Activated CD4-positive, alpha-beta T cell treated with anti-CD3 and anti-CD28 coated beads, Interleukin-2, amount 50 U/mL, for 24 hours (primary cell): ENCODE data around the gene TEX38.
A peak's percentile ranks its signal among the peaks of the same experiment; 100 is the strongest.
"Not testable (repeated sequence)": the region's sequence is repeated elsewhere in the genome, so short reads cannot be mapped to it uniquely, and the experiment has no call there.

Source experiments
- DNase-seq, 2 donors: peaks; one replicate each; pipeline ENCODE4 v3.0.0-alpha.2; 2020; ENCODE audit warnings: low read depth in 1 of 2, low spot score in 1 of 2

TEX38 gene

DNA sequence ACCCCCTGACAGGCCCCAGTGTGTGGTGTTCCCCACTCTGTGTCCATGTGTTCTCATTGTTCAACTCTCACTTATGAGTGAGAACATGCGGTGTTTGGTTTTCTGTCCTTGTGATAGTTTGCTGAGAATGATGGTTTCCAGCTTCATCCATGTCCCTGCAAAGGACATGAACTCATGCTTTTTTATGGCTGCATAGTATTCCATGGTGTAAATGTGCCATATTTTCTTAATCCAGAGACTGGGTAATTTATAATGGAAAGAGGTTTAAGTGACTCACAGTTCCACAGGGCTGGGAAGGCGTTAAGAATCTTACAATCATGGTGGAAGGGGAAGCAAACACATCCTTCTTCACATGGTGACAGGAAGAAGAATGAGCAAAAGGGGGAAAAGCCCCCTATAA, 17.0 kb upstream of the TEX38 start:
- DNase-seq = not testable (repeated sequence)

DNA sequence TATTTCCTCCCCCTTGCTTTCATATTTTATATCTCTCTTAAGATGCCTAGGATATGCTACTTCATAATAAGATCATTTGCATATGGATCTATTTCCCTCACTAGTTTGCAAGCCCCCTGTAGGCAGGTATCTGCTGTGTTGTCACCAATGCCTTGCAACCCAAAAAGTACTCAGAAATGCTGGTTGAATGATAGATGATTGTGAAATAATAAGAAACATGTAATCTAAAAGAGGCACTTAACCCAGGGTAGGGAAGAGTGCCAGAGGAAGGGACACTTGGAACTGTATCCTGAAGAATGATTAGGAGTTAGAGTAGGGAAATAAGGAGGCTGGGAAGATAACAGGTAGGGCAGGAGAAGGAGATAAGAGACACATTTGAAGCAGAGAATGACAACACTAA, 15.8 kb upstream of the TEX38 start:
- no peak for DNase-seq

DNA sequence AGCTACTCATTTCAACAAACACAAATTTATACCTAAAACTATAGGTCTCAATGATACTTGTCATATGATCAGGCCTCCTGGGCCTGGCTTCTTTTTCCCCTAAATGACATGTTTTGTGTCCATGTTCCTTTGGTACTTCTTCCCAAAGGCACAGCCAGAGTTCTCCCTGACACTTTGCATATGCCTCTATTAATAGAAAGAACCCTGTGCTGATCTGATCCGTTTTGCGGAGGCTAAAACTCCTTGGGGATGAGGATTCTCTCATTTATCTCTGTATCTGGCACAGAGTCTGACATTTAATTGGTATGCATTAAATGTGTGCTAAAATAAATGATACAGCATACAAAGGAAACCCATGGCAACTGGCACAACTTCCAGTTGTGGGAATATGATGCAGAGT, 15.0 kb upstream of the TEX38 start:
- no peak for DNase-seq

DNA sequence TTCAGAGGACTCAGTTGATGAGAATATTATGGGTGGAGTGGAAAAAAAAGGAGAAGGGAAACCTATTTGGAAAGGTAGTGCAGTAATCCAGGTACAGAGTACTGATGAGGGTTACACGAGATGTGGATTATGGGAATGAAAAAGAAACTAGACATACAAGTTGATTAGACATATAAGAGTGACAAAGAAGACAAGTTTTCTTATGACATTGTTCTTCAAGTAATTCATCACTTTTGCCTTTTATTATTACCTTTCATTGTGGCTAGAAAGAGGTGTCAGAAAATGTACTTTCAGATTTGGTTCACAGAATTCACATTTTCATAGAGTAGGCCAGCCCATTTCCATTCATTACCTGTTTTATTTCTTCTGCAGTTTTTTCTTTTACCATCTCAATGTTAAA, 13.9 kb upstream of the TEX38 start:
- no peak for DNase-seq

DNA sequence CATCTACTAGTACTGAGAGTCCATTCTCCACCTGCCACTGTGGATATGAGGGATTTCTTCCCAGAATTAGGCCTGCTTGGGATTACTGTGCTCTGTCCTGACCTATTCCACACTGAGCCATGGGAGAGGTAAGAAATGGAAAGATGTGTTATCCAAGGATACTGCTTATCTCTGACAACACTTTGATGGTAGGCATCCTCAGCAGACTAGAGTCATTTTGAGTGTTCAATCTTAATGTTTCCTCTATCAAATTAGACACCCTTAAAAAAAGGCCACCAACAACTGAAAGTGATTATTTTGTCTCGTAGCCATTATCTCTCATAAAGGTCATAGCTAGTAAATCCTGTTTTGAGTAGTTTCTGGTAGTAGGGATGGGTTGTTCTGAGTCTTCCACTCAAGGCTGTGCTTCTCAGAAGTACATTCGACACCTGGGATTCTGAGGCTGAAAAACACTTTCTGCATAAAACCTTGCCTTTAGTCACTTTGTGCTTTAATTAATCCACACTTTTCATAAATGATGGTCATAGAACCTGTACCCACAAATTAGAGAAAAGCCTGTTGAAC, 12.3 kb upstream of the TEX38 start:
- no peak for DNase-seq

DNA sequence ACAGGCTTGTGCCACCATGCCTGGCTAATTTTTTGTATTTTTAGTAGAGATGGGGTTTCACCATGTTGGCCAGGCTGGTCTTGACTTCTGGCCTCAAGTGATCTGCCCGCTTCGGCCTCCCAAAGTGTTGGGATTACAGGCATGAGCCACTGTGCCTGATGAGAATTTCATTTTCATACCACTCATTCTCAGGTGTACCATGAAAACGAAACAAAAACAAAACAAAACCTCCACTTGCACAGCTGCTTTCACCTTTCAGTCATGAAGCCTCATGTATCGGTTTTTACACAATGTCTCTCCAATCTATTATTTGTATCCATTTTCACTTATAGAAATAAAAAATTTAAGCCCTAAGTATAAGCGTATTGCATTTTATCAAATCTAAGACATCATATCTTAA, 11.5 kb upstream of the TEX38 start:
- not testable (repeated sequence) for DNase-seq

DNA sequence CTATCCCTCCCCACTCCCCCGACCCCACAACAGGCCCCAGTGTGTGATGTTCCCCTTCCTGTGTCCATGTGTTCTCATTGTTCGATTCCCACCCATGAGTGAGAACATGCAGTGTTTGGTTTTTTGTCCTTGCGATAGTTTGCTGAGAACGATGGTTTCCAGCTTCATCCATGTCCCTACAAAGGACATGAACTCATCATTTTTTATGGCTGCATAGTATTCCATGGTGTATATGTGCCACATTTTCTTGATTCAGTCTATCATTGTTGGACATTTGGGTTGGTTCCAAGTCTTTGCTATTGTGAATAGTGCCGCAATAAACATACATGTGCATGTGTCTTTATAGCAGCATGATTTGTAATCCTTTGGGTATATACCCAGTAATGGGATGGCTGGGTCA, 8.7 kb upstream of the TEX38 start:
- DNase-seq = not testable (repeated sequence)

DNA sequence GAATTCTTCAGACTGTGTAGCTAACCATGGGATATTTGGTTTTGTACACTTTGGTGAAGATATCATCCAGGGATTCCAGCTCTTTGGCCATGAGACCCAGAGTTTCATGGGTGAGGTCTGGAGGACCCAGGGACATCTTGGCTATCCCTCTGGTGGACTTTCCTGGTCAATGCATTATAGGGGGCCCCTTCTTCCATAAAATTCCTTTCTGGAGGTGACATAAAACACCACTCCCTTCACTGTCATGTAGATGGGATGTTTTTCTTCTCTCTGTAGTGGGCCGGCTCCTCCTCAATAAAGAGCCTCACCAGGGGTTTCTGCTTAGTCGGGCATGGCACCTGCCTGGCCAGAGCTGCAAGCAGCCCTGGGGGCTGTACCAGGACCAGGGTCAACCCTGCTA, 5.7 kb upstream of the TEX38 start:
- no peak for DNase-seq

DNA sequence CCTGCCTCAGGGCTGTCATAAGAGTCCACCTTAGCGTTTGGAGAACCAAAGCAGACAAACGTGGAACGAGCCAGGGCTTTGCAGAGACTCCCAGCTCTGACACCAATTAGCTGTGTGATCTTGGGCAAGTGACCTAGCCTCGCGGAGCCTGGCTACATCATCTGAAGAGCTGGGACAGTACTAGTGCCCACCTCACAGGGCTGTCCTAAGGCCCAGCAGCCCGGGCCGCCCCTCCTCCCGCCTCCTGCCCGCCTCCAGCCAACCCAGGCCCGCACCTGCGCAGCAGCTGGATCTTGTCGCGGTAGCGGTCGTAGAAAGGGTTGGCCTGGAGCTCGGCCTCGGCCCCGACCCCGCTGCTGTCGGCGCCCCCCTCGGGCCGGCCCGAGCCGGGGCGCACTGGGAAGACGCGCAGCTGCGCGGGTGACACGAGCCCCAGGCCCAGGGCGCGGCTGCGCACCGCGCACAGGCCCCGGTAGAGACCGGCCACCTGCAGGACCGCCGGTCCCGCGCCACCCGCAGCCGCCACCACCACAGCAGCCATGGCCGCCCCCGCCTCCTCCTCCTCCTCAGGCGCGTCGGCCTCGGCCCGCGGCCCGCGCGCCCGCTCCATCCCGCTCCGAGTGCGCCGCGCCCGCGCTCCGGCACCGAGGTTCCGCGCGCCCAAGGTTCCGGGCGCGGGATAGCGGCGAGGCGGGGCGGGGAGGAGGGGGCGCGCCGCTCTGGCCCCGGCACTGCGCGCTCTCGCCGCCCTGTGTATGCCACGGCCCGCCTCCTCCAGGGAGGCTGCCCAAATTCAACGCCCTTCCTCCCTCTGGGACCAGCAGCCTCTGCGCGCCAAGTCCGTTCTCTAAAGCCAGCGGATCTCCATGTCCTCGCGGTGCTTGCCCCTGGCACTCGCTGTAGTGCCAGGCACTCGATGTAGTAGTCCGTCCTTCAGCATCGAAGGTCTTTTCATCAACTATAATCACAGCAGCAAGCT, 3.6 kb upstream of the TEX38 start, which contains the start of gene ATPAF1:
TSS of gene ATPAF1 (minus strand) at position 583 of the 979 bp plus-strand sequence. CDS start at position 541, 42 bp downstream.
- peak; percentile 45 to 58 for DNase-seq

DNA sequence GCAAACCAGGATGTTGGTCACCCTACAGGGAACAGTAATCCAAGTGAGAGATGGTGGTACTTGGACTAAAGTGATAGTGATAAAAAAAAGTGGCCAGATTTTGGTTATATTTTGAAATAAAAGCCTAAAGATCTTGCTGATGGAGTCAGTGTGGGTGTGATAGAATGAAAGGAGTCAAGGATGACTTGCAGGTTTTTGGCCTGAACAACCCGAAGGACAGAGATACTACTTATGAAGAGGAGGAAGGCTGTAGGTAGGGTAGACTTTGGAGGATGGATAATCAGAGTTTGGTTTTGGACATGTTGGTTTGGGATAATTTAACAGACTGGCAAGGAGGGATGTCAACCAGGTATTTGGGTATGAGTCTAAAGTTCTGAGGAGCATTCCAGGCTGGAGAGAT, 1.5 kb upstream of the TEX38 start:
- no peak for DNase-seq

DNA sequence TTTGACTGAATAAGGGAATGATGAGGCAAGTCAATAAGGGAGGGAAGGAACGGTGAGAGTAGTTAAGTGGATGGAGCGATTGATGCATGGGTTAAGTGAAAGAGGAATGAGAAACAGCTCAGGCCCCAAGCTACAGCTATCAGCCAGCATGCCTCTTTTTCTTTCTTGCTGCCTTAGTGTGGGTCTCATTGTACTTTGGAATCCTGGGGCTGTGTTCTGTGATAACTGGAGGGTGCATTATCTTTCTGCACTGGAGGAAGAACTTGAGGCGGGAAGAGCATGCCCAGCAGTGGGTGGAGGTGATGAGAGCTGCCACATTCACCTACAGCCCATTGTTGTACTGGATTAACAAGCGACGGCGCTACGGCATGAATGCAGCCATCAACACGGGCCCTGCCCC, 1.0 kb downstream of the TEX38 start:
- DNase-seq = no peak

DNA sequence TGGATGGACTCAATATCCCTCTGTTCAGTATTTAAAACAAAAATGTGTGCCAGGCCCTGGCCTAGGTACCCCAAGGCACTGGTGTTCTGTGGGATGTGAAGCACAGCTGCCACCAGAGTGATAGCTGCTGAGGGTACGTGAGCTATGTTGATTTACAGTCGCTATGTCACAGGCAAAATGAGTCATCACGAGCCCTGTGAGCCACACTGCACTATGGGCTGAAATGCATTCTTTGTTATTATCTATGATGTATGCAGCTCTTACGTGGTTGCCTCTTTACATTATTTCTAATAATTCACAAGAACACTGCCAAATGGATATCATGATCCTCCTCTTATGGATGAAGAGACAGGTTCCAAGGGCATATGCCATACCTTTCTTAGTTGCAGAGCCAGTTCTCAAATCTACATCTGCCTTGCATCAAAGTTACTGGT, 2.1 kb downstream of the TEX38 start:
- DNase-seq = no peak

DNA sequence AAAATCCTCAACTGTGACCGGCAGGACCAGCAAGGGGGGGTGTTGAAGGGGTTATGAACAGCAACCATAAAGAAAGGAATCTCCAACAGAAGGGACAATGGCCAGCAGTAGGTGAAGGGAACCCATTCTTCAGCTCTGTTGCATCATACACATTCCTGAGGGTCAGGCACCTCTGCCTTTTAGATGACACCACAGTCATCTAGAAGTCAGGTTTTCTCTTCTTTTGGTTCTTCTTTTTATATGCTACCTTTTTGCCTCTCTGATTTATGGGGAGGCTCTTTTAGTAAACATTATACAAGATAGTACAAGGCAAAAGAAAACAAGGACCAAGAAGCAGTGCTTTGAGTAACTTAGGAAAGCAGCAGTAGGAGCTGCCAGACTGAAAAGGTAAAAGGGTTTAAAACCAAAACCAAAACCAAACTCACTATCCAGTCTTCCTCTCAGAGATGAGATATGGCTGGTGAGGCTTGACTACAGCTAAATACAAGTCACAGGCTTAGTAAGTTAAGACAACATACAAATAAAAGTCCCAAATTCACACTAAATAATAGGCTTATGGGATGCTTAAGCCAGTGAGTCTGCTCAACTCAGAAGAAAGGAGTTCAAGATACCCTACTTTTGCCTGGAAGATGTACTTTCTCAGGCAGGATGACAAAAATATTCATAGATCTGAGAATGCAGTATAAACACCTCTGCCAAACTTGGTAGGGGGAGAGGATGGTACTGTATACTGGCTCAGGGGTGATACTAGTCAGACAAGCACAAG, 4.1 kb downstream of the TEX38 start:
- DNase-seq = no peak

DNA sequence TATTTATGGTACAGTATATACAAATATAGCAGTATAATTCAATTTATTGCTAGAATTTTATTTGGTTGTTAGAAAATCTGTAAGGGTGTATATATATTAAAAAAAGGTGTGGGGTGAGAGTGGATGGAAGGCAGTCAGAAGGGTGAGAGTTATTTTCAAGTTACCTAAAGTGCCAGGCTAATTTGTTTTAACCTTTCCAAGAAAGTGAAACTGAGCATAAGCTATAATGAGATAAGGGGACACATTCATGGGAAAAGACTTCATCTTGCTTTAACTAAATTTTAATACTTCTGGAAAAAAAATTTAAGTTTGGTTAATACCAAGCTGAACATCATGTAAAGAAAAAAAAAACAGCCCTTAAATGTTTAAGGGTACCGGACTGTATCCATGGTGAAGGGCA, 4.9 kb downstream of the TEX38 start:
- no peak for DNase-seq

DNA sequence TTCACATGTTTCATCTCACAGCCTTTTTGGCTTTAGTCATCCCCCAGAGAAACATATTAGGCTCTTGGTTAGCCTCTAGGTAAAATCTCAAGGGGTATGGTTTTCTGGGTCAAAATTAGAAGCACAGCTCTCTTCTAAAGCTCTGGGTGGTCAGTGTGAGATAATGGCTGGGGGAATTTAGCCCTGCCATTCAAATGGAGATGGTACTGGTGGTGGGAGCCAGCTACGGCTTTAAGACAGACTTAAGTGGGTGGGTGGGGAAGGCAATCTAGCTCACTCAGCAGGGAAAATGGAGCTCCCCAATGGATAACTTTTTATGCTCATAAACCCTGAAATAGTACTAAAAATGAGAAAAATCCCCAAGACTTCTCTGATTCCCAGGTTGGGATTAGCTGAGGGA, 5.7 kb downstream of the TEX38 start:
- DNase-seq = no peak

DNA sequence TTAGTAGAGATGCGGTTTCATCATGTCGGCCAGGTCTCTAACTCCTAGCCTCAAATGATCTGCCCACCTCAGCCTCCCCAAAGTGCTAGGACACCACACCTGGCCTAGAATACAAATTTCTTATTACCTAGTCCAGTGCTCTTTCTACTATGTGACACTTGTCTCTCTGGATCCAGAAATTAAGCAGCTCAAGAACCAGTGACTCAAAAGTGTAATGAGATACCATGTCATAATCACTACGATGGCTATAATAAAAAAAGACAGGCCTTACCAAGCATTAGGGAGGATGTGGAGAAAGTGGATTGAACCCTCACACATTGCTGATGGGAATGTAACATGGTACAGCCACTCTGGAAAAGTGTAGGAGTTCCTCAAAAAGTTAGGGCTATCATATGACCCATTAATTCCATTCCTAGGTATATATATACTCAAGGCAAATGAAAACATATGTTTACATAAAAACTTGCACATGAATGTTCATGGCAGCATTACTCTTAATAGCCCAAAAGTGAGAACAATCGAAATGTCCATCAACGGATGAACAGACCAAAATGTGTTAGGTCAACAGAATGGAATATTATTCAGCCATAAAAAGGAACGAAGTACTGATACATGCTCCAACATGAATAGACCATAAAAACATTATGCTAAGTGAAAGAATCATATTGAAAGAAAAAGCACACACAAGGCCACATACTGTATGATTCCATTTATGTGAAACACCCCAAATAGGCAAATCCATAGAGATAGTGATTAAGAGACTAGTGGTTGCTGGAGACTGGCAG, 8.3 kb downstream of the TEX38 start:
- no peak for DNase-seq

DNA sequence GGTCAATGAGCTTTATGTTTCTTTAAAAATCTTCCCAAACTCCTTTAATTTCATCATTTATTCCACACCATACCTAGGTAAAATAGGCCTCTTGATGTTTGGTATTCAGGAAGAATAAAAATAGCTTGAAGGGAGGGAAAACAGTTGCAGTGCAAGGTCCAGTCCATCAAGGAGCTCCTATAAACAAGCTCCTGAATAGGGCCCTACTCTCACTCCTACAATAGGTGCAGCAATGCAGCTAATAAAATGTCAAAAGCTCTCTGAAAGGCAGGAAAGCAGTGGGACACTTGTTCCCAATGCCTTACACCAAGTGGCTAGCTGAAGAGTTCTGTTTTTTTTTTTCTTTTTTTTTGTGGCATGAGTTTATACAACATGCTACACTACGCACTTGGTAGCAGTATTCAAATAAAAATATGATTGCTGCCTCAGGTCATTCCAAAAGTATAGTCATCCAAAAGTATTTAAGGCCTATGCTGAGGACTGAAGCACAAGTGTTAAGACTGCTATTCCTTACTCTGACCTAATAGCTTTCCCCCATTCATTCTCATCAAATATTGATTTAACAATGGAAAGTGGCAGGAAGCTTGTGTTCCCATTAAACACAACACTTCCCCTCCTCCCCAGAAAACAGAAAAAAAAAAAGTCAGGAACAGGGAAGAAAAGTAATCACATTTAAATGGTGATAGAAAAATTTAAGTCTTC, 9.8 kb downstream of the TEX38 start:
- no peak for DNase-seq

DNA sequence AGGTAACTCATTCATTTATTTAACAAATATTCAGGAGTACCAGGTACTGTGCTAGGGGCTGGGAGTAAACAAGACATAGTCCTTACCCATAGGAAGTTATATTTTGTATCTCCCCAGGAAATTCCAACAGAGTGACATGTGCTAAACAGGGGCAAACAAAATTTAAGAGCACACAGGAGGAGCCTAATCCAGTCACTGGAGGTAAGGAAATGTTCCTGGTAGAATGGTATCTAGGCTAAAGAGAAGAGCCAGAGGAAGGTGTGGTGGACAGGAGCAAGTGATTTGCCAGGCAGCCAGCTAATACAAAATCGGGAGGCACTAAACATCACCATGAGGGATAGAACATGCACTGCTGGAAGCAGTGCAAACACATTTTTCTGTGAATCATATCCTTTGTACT, 10.4 kb downstream of the TEX38 start:
- DNase-seq = no peak

DNA sequence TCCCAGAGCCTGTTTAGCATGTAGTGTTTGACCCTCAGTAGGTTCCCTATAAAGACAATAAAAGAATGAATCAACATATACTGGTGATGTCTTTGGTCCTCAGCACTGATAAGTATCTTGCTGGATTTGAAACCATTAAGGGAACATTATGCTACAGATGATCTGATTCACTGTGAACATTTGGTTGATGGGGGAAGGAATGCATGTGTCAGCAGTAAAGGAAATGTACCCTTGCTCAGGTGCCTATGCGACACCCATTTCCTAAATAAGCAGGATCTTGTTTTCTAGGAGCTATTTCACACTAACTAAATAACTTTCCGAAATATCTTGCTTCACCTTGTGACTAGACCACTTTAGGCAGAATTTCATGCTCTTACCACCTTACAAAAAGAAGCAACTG, 13.0 kb downstream of the TEX38 start:
- DNase-seq = no peak

DNA sequence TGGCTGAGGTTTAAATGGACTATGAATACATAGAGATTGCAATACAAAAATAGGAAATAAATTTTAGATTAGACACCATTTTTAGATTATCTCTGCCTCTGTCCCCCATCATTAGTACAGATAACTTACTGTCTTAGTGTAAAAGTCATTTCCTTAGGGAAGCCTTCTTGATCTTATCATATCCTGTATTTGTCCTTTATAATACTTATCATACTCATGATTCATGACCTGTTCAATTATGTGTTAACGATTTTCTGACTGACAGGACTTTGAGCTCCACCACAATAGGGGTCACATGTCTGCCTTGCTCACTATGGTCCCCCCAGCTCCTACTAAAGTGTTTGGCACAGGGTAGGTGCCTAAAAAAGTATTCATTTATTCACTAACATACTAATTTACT, 14.6 kb downstream of the TEX38 start:
- no peak for DNase-seq
